ENCODE data around the gene TPSB2.
A peak's percentile ranks its signal among the peaks of the same experiment; 100 is the strongest.

The TPSB2 gene

GRCh38 chr16:1265826-1266225 lies 35.8 kb upstream of the TPSB2 start:
- Mint-ChIP-seq H3K36me3 (no peaks in the 10 kb centered on the region), H3K4me3 (no peak overlapping the region), H3K27me3 (peaks cover 9% of the 10 kb centered on the region), H3K9me3 (peaks cover 3% of the 10 kb centered on the region), H3K27ac (no peak overlapping the region), H3K4me1 (no peaks in the 10 kb centered on the region)
- DNase-seq (ENCODE audit: low spot score in 2 of 2), result no peak
- ATAC-seq (ENCODE audit: low read depth), result no peak

DNA sequence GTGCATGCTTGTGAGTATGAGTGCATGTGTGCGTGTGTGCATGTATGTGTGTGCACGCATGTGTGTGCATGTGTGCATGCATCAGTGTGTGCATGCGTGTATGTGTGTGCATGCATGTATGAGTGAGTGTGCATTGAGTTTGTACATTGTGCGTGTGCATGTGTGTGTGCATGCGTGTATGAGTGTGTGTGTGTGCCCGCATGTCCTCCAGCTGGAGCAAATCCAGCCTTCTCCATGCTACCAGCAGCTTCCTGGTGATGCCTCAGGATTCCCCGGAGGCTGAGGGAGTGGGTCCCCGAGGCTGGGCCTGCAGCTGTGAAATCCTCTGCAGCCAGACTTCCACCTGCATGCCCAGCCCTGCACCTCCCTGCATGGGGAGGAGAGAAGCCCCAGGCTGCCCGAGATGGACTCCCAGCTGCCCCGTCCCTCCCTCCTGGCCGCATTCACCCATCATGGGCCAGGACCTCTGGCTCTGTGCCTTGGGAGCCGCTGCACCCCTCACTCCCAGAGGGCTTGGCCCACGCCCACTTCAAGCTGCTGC lies 35.2 kb upstream of the TPSB2 start:
- H3K27ac Mint-ChIP-seq, result no peak overlapping the region
- H3K27me3 Mint-ChIP-seq, result peaks cover 13% of the 10 kb centered on the region
- H3K4me3 Mint-ChIP-seq, result no peak overlapping the region
- peaks cover 3% of the 10 kb centered on the region for H3K9me3 Mint-ChIP-seq
- ATAC-seq (ENCODE audit: low read depth) (no peak), DNase-seq (ENCODE audit: low spot score in 2 of 2) (no peak)
- H3K36me3 Mint-ChIP-seq, result no peaks in the 10 kb centered on the region
- no peaks in the 10 kb centered on the region for H3K4me1 Mint-ChIP-seq

GRCh38 chr16:1264345-1265089 lies 34.5 kb upstream of the TPSB2 start:
- peaks cover 10% of the 10 kb centered on the region for H3K27me3 Mint-ChIP-seq
- DNase-seq (ENCODE audit: low spot score in 2 of 2), result no peak
- H3K27ac Mint-ChIP-seq, result no peak overlapping the region
- no peaks in the 10 kb centered on the region for H3K4me1 Mint-ChIP-seq
- no peaks in the 10 kb centered on the region for H3K36me3 Mint-ChIP-seq
- H3K4me3 Mint-ChIP-seq, result no peak overlapping the region
- ATAC-seq (ENCODE audit: low read depth), result no peak
- peaks cover 3% of the 10 kb centered on the region for H3K9me3 Mint-ChIP-seq

GRCh38 chr16:1263591-1264344 lies 33.8 kb upstream of the TPSB2 start:
- no peaks in the 10 kb centered on the region for H3K36me3 Mint-ChIP-seq
- H3K4me3 Mint-ChIP-seq, result no peak overlapping the region
- DNase-seq (ENCODE audit: low spot score in 2 of 2) (no peak), ATAC-seq (ENCODE audit: low read depth) (no peak)
- no peak overlapping the region for H3K27ac Mint-ChIP-seq
- peaks cover 11% of the 10 kb centered on the region for H3K27me3 Mint-ChIP-seq
- H3K9me3 Mint-ChIP-seq, result peaks cover 3% of the 10 kb centered on the region
- H3K4me1 Mint-ChIP-seq, result no peaks in the 10 kb centered on the region

DNA sequence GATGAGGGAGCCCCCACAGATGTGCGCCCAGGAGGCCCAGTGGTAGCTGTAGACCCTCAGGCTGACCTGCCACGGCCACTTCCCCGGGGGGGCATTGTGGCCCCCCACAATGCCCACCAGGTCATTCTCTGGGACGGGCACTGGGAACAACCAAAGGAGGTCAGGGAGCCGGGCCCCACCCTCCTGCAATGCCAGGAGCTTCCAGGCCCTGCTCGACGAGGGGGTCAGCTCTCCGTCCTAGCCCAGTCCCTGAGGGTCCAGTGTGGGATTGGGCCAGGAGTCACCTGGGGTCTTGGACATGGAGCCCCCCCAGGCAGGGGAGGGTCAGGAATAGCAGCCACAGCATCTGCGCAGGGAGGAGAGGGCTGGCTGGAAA lies 32.9 kb upstream of the TPSB2 start:
- ATAC-seq (ENCODE audit: low read depth), result no peak
- no peaks in the 10 kb centered on the region for H3K36me3 Mint-ChIP-seq
- no peaks in the 10 kb centered on the region for H3K4me1 Mint-ChIP-seq
- no peak for DNase-seq (ENCODE audit: low spot score in 2 of 2)
- peaks cover 3% of the 10 kb centered on the region for H3K9me3 Mint-ChIP-seq
- no peak overlapping the region for H3K27ac Mint-ChIP-seq
- H3K4me3 Mint-ChIP-seq, result no peak overlapping the region
- H3K27me3 Mint-ChIP-seq, result peaks cover 13% of the 10 kb centered on the region

- Mint-ChIP-seq H3K36me3 (no peaks in the 10 kb centered on the region), H3K27ac (no peak overlapping the region), H3K27me3 (peaks cover 13% of the 10 kb centered on the region), H3K9me3 (peaks cover 3% of the 10 kb centered on the region), H3K4me3 (no peak overlapping the region), H3K4me1 (no peaks in the 10 kb centered on the region)
- no peak for ATAC-seq (ENCODE audit: low read depth)
- DNase-seq (ENCODE audit: low spot score in 2 of 2), result no peak
Observed at GRCh38 chr16:1262210-1262845, 32.3 kb upstream of the TPSB2 start.

DNA sequence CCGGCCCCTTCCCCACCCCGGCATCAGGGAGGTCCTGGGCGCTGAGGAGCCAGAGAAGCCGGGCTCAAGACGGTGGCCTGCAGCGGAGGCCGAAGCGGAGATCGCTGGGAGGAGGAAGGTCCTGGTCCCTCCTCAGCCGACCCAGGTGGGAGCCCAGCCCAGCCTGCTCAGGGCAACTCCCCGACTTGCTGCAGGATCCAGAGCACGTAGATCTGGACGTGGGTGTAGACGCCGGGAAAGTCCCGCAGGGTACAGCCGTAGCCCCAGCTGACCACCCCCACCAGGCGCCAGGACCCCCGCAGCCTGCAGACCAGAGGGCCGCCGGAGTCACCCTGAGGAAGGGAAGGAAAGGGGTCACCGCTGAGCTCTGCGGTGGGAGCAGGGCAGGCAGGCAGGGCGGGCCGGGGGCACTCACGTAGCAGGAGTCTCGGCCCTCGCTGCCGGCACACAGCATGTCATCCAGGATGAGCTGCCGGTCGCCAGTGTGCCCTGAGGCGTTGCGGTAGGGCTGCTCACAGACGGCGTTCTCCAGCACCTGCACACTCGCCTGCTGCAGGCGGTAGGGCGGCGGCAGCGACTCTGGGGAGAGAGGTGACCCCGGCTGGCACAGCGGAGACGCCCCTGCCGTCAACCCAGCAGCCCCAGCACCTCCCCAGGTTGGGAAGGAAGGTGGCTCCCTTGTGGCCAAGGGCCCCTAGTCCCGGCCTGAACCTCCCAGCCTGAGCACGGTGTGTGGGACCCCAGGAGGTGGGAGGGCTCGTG lies 31.3 kb upstream of the TPSB2 start:
- H3K27me3 Mint-ChIP-seq, result peaks cover 13% of the 10 kb centered on the region
- no peak overlapping the region for H3K27ac Mint-ChIP-seq
- H3K4me1 Mint-ChIP-seq, result no peaks in the 10 kb centered on the region
- H3K9me3 Mint-ChIP-seq, result peaks cover 3% of the 10 kb centered on the region
- no peak overlapping the region for H3K4me3 Mint-ChIP-seq
- no peaks in the 10 kb centered on the region for H3K36me3 Mint-ChIP-seq
- DNase-seq (ENCODE audit: low spot score in 2 of 2) (no peak), ATAC-seq (ENCODE audit: low read depth) (peak; percentile 66)

DNA sequence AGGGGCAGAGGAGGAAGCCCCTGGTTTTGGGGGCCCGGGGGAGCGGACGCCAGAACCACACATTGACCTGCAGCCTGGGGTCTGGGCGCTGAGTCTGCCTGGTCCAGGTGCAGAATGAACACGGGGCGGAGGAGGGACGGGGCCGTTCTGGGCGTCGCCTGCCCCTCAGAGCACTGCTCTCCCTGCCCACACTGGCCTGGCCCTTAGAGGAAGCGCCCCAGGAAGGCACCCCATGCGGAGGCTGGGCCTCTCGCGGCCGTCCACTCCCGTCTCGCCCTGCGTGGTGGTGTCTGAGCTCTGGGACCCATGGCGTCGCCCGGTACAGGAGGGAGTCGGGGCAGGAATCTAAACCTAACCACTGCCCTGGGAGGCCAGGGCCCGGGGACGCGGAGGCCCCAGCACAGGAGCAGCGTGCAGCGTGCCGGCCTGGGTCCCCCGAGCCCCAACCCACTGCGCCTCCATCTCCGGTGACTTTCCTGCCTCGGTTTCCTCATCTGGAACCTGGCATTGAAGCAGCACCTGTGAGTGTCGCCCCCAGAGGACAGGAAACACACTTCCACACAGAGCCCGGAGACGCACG lies 30.2 kb upstream of the TPSB2 start:
- Mint-ChIP-seq H3K27me3 (peaks cover 13% of the 10 kb centered on the region), H3K9me3 (peaks cover 3% of the 10 kb centered on the region), H3K4me3 (no peak overlapping the region), H3K36me3 (no peaks in the 10 kb centered on the region), H3K4me1 (no peaks in the 10 kb centered on the region), H3K27ac (no peak overlapping the region)
- ATAC-seq (ENCODE audit: low read depth) (no peak), DNase-seq (ENCODE audit: low spot score in 2 of 2) (no peak)

GRCh38 chr16:1259760-1260068 lies 29.7 kb upstream of the TPSB2 start:
- H3K4me3 Mint-ChIP-seq, result no peak overlapping the region
- H3K36me3 Mint-ChIP-seq, result no peaks in the 10 kb centered on the region
- no peak overlapping the region for H3K27ac Mint-ChIP-seq
- no peak for DNase-seq (ENCODE audit: low spot score in 2 of 2)
- H3K9me3 Mint-ChIP-seq, result peaks cover 3% of the 10 kb centered on the region
- no peaks in the 10 kb centered on the region for H3K4me1 Mint-ChIP-seq
- H3K27me3 Mint-ChIP-seq, result peaks cover 13% of the 10 kb centered on the region
- no peak for ATAC-seq (ENCODE audit: low read depth)

GRCh38 chr16:1258906-1259759 lies 29.1 kb upstream of the TPSB2 start:
- no peaks in the 10 kb centered on the region for H3K4me1 Mint-ChIP-seq
- H3K27ac Mint-ChIP-seq, result no peak overlapping the region
- peak; percentile 37 for ATAC-seq (ENCODE audit: low read depth)
- H3K4me3 Mint-ChIP-seq, result peak overlapping the region; percentile 55
- DNase-seq (ENCODE audit: low spot score in 2 of 2), result no peak
- no peaks in the 10 kb centered on the region for H3K9me3 Mint-ChIP-seq
- H3K27me3 Mint-ChIP-seq, result peaks cover 13% of the 10 kb centered on the region
- no peaks in the 10 kb centered on the region for H3K36me3 Mint-ChIP-seq

- Mint-ChIP-seq H3K4me3 (no peak overlapping the region), H3K4me1 (no peaks in the 10 kb centered on the region), H3K9me3 (no peaks in the 10 kb centered on the region), H3K27ac (no peak overlapping the region), H3K36me3 (no peaks in the 10 kb centered on the region), H3K27me3 (peaks cover 13% of the 10 kb centered on the region)
- no peak for DNase-seq (ENCODE audit: low spot score in 2 of 2)
- ATAC-seq (ENCODE audit: low read depth), result no peak
Observed at GRCh38 chr16:1258225-1258600, 28.2 kb upstream of the TPSB2 start.

- Mint-ChIP-seq H3K27ac (no peak overlapping the region), H3K9me3 (no peaks in the 10 kb centered on the region), H3K4me3 (no peak overlapping the region), H3K27me3 (peaks cover 13% of the 10 kb centered on the region), H3K4me1 (no peaks in the 10 kb centered on the region), H3K36me3 (no peaks in the 10 kb centered on the region)
- ATAC-seq (ENCODE audit: low read depth), result peak; percentile 40
- DNase-seq (ENCODE audit: low spot score in 2 of 2), result no peak
Observed at GRCh38 chr16:1257561-1258224, 27.7 kb upstream of the TPSB2 start.

All from memory B cell (primary cell).